Renal cortex interstitium (tissue), 11 donors: ENCODE results near the gene FLCN. TPM values are rescaled to one million over a fixed set of nuclear protein-coding genes. Genes with fewer than 3 reads are reported as not detected.

ENCODE experiments used
- DNase-seq, 11 donors: peaks; one replicate each; pipeline ENCODE4 v3.0.0-alpha.2; 2013; ENCODE audit warnings: low read depth in 9 of 11, low spot score in 4 of 11; ENCODE audit errors: extremely low read depth in 1 of 11
- polyA plus RNA-seq, 3 donors: library from polyadenylated mRNA; unstranded; fragments of 120-200 nt; gene quantifications; one replicate each; pipeline ENCODE4 v1.2.1, GENCODE V29; 2013; ENCODE audit not compliant: insufficient read length in 3 of 3

Gene FLCN
- polyA plus RNA-seq, 3 donors = 27.1 to 41.8 (median 29.7) TPM

DNA sequence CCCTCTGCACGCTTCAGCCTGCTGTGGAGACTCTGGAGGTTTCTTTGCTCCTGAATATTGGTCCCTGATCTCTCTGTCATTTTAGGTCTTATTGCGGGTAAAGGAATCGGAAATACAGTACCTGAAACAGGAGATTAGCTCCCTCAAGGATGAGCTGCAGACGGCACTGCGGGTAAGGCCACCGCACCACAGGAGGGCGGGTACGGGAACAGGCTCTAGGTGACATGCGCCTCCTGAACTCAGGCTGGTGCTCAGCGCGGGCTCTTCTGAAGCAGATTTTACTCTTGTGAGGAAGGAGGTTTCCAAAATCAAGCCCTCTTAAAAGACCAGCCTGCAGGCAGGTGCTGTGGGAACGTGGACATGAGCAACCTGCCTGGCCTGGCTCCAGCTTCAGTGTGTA, 60.6 kb downstream of the FLCN start:
- DNase-seq = no peak

- DNase-seq = no peak
These were observed 61.1 kb downstream of the FLCN start for GRCh38 chr17:17175917-17176316.

DNA sequence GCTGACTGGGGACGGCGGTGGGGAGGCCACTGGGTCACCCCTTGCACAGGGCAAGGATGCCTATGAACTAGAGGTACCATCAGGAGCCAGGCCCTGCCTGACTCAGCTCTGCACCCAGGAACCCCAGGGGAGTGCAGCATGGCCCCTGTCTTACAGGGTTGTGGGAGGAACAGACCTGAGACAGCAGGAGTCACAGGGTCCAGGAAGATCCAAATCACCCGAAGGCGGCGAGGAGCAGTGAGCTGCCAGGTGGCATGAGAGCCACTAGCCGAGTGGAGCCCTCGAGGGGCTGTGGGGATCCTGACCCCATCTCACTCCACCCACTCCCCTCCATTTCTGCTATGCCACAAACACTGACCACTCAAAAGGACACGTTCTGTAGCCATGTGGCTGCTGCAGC, 61.6 kb downstream of the FLCN start:
- no peak for DNase-seq

- DNase-seq = no peak
These were observed 63.0 kb downstream of the FLCN start for GRCh38 chr17:17173921-17174320.

DNA sequence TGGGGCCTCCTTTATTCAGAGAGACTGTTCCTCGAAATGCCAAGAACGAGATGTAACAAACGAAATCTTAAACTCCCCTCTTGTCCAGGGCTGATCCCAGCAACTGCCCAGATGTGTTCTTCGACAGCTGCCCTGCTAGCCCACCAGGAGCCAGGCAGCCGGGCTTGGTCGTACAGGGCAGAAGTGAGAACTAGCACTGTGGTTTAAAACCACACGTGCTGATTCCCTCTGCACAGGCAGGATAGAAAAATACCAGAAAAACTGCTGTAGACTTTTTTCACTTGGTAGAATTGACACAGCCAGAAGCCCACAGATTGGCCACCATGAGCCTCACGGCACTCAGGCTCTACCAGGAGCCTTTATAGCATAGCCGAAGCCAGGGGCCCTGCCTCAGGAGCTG, 64.0 kb downstream of the FLCN start:
- no peak for DNase-seq

DNA sequence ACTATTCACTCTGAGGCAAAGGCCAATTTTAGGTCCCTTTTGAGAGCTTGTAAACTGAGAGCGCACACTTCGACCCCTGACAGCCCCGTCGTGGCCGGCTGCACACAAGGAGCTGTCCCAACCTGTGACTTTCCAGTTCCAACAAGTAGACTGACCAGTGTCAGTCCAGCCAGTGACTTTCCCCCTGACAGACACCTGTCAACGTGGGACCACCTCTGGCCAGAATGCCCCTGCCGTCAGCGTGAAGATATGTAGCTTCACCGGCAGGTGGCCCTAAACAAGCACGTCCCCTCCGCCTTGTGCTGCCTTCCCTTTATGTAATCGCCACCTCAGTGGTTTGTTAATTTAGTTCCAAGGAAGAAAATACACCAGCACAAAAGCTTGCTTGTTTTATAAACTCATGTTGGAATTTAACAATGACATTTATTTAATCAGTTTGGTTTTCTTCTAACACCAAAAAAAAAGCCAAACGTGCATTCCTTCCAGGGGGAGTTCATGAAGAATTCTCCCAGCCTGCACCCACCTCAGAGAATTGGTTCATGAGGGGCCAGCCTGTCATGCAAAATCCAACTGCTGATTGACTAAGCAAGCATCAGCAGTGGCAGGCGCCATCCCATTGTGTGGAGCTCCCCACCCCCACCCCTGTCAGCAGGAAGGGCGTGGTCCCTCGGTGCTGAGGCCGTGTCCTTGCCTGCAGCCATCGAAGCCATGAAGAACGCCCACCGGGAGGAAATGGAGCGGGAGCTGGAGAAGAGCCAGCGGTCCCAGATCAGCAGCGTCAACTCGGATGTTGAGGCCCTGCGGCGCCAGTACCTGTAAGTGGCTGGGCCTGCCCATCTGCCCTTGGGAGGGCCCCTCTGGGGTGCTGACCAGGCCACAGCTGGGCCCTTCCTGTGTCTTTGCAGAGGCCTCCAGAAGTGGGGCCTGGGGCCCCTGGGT, 64.7 kb downstream of the FLCN start:
- no peak for DNase-seq

DNA sequence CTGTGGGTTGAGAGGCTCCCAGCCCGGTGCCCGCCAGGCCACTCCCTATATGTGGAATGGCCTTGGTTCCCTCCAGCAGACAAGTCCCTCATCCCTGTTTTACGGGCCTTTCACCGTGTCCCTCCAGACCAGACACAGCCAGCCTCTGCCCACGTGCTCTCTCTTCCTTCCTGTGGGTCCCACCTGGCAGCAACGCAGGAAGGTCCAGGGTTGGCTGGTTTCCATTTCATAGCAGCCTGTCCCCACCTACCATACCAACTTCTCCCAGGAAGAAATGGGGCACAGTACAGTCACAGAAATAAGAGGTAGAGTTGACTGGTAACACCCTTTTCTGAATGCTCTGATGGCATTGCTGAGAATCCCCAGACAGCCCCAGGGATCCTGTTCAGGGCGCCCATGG, 65.8 kb downstream of the FLCN start:
- DNase-seq = no peak

- DNase-seq = no peak
These were observed 66.5 kb downstream of the FLCN start for GRCh38 chr17:17170346-17170985.

- no peak for DNase-seq
These were observed 67.6 kb downstream of the FLCN start for GRCh38 chr17:17169396-17169795.

GRCh38 chr17:17168401-17168800, 68.6 kb downstream of the FLCN start:
- DNase-seq = no peak

- no peak for DNase-seq
These were observed 69.0 kb downstream of the FLCN start for GRCh38 chr17:17167986-17168385.

DNA sequence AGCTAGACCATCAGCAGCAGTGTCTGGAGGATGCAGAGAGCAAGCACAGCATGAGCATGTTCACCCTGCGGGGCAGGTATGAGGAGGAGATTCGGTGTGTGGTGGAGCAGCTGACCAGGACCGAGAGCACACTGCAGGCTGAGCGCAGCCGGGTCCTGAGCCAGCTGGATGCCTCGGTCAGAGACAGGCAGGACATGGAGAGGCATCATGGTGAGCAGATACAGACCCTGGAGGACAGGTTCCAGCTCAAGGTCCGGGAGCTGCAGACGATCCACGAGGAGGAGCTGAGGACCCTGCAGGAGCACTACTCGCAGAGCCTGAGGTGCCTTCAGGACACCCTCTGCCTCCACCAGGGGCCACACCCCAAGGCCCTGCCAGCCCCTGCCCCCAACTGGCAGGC, 69.6 kb downstream of the FLCN start:
- DNase-seq = no peak

DNA sequence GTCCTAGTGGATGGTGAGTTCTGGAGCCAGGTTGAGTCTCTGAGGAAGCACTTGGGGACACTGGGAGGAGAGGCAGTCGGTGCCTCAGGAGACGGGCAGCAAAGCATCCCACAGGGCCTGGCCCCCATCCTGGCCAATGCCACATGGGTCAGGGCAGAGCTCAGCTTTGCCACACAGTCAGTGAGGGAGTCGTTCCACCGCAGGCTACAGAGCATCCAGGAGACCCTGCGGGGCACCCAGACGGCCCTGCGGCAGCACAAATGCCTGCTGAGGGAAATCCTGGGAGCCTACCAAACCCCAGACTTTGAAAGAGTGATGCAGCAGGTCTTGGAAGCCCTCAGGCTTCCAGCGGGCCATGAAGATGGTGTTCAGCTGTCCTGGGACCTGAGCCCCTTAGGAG, 70.5 kb downstream of the FLCN start:
- DNase-seq = no peak

DNA sequence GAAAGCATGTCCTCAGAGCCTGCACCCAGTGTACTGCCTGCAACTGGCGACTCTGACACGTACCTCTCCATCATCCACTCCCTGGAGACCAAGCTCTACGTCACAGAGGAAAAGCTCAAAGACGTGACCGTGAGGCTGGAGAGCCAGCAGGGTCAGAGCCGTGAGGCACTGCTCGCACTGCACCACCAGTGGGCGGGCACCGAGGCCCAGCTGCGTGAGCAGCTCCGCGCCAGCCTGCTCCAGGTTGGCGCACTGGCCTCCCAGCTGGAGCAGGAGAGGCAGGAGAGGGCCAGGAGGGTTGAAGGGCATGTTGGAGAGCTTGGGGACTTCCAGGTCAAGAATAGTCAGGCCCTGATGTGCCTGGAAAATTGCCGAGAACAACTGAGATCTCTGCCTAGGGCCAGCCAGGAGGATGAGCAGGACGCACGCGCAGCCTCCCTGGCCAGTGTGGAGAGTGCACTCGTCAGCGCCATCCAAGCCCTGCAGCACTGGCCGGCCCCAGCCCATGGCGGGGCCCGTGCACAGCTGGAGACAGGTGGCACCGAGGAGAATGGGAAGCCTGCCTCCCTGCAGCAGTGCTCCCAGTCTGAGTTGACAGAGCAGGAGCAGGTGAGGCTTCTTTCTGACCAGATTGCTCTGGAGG, 71.2 kb downstream of the FLCN start:
- no peak for DNase-seq

GRCh38 chr17:17164676-17165075, 72.3 kb downstream of the FLCN start:
- DNase-seq = no peak

GRCh38 chr17:17164156-17164555, 72.8 kb downstream of the FLCN start:
- DNase-seq = no peak
